ENCODE measurements around the gene CD200.

DNA sequence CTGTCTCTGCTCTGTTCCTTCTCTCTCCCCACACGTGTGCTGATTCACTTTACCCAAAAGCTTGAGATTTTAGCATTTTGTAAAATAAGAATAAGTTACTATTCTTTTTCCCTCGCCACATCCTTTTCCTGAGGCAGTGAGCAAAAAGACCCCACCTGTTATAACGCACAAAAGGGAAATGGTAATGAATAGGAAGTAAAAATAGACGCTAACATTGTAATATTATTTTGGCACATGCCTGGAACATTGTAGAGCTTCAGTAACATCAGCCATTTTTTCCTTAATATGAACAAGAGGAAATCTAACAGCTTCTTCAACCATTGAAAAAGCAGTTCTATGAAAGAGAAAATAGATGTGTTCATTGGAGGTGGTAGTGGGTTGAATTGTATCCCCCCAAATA is 40.5 kb downstream of the CD200 start:
- TF ChIP-seq, protein P1, sequence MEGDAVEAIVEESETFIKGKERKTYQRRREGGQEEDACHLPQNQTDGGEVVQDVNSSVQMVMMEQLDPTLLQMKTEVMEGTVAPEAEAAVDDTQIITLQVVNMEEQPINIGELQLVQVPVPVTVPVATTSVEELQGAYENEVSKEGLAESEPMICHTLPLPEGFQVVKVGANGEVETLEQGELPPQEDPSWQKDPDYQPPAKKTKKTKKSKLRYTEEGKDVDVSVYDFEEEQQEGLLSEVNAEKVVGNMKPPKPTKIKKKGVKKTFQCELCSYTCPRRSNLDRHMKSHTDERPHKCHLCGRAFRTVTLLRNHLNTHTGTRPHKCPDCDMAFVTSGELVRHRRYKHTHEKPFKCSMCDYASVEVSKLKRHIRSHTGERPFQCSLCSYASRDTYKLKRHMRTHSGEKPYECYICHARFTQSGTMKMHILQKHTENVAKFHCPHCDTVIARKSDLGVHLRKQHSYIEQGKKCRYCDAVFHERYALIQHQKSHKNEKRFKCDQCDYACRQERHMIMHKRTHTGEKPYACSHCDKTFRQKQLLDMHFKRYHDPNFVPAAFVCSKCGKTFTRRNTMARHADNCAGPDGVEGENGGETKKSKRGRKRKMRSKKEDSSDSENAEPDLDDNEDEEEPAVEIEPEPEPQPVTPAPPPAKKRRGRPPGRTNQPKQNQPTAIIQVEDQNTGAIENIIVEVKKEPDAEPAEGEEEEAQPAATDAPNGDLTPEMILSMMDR (IDR thresholded peaks at IDR 0.05) = no peak
- TF ChIP-seq POLR2A (IDR thresholded peaks at IDR 0.05) = no peak

Data from body of pancreas (tissue), 4 donors.